BJ (cell line): ENCODE results near the gene EFHC1. TPM values are rescaled to one million over a fixed set of nuclear protein-coding genes. Genes with fewer than 3 reads are reported as not detected.
"Not testable (repeated sequence)": the region's sequence is repeated elsewhere in the genome, so short reads cannot be mapped to it uniquely, and the experiment has no call there.

Experiments used
- CTCF ChIA-PET: fragments of 350-600 bp; formaldehyde crosslinking; extraction: SDS; loops from one replicate; lab custom pipeline; 2021; ENCODE audit warnings: antibody characterized with exemption, inconsistent platforms; lab: Yijun Ruan, JAX
- POLR2A ChIA-PET: fragments of 300-600 bp; sonication (Branson Sonifier 250); formaldehyde crosslinking; extraction: SDS; loops from one replicate; lab custom pipeline; 2021; ENCODE audit warnings: antibody characterized with exemption; lab: Charles Lee
- DNase-seq: peaks from one replicate; pipeline ENCODE4 v3.0.0-alpha.2; 2011; ENCODE audit warnings: low read depth
- H3K27me3 ChIP-seq: 2 replicates; pipeline ENCODE4 v1.6.0; 2011; ENCODE audit warnings: low read length; ENCODE audit not compliant: control insufficient read depth, insufficient read depth
- H3K36me3 ChIP-seq: 2 replicates; pipeline ENCODE4 v1.5.1; 2011; ENCODE audit warnings: low read length; ENCODE audit not compliant: control insufficient read depth, insufficient read depth
- H3K4me3 ChIP-seq: 2 replicates; pipeline ENCODE4 v1.5.1; 2011; ENCODE audit warnings: low read depth, mild to moderate bottlenecking, control low read depth, low read length
- CTCF ChIP-seq: IDR thresholded peaks from 2 replicates; pipeline ENCODE4 v1.5.1; 2011; ENCODE audit warnings: low read depth, mild to moderate bottlenecking, control low read depth, inconsistent platforms, low read length, moderate library complexity; ENCODE audit not compliant: insufficient read depth
- polyA plus RNA-seq: library from polyadenylated mRNA; depleted of rRNA; stranded (reverse); fragments of >200 nt; gene quantifications from 2 replicates; pipeline ENCODE4 v1.2.3, GENCODE V29; 2011

EFHC1 gene
- polyA plus RNA-seq, 1 experiment = 16.6 TPM

- TF ChIP-seq CTCF = no peak
- H3K27me3 ChIP-seq = no peaks in the 10 kb centered on the region
- no peaks in the 10 kb centered on the region; the same call in 1 of the 2 replicates for H3K36me3 ChIP-seq
- no peak overlapping the region for H3K4me3 ChIP-seq
- no peak for DNase-seq
- POLR2A ChIA-PET = no interaction called here
- CTCF ChIA-PET = interaction anchor here (1.1 kb wide), 1 partner anchor 11 kb away, joined by 3 read pairs; no protein-coding TSS in a partner anchor
Observed at GRCh38 chr6:52457096-52457495, 37.0 kb downstream of the EFHC1 start.

- H3K27me3 ChIP-seq, H3K4me3 ChIP-seq, DNase-seq, H3K36me3 ChIP-seq: not testable (repeated sequence)
- POLR2A ChIA-PET = interaction anchor here (0.6 kb wide), 1 partner anchor 22 kb away, joined by 3 read pairs; no protein-coding TSS in a partner anchor
- CTCF ChIA-PET = interaction anchor here (0.6 to 1.3 kb wide), 2 partner anchors 10 to 596 kb away, joined by 3 to 6 read pairs; no protein-coding TSS in a partner anchor
Observed at GRCh38 chr6:52461194-52461593, 41.1 kb downstream of the EFHC1 start.

DNA sequence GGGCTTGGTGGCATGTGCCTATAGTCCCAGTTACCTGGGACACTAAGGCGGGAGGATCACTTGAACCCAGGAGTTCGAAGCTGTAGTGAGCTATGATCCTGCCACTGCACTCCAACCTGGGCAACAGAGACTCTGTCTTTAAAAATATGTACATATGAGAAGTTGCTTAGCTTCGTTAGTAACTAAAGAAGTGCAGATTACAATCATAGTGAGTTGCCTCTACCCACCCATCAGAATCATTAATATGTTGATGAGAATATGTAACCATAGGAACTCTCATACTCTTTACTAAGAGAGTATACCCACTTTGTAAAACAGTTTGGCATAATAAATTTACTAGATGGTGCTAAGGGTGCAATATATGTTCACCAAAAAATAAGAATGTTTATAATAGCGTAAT is 54.0 kb downstream of the EFHC1 start:
- DNase-seq = no peak
- TF ChIP-seq CTCF = no peak
- Histone ChIP-seq H3K36me3 (no peaks in the 10 kb centered on the region), H3K4me3 (no peak overlapping the region), H3K27me3 (no peaks in the 10 kb centered on the region)
- CTCF ChIA-PET = no interaction called here
- POLR2A ChIA-PET = no interaction called here

DNA sequence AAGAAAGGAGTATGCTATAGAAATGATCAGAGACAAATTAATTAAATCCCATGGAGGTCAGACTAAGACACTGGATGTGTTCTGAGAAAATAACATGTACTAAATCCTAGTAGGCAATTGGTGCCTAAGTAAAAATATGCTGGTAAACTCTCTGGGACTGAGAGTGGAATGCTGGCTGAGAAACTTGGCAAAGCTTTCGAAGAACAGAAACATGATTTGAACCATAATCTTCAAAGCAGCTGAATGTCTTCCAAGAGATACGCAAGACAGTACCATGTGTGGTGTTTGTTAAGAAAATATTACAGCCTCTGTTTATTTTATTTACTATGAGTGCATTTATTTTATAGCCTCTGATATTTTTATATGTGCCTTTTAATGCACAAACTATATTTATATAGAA is 55.2 kb downstream of the EFHC1 start:
- H3K27me3 ChIP-seq = no peaks in the 10 kb centered on the region
- DNase-seq = no peak
- H3K4me3 ChIP-seq = no peak overlapping the region
- ChIA-PET POLR2A (no interaction called here), CTCF (interaction anchor here (1.3 kb wide), 1 partner anchor 15 kb away, joined by 4 read pairs; no protein-coding TSS in a partner anchor)
- no peaks in the 10 kb centered on the region for H3K36me3 ChIP-seq
- no peak for TF ChIP-seq CTCF

DNA sequence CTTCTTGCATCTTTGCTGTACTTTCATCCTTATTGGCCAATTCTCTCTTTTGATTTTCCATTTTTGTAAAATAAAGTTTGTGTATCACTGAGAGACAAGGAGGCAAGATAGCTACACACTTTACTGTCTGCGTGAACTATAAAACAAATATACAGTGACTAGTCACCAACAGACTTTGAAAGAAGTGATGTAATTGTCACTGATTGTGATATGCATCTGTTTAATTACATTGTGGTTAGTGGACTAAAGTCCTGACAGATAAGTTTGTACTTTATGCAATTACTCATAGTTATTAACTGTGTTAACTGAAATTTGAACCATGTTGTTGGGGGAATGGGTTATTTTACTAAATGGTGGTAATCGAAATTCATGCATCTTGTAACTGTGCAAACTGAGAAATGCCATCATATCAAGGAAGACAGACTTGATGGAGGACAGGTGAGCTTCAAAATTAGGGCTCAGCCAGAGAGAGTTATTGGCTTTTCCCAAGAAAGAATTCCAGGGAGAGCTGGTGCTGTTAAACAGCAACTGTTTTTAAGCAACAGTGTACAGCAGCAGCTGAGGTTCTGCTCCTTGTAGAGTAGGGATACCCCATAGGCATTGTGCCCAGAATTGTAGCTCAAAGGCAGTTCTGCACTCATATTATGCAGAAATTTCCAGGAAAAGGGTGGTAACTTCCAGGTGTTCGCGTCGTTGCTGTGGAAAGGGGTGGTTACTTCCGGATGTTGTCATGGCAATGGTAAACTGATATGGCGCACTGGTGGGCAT is 62.9 kb downstream of the EFHC1 start:
- Histone ChIP-seq H3K4me3 (no peak overlapping the region), H3K27me3 (no peaks in the 10 kb centered on the region), H3K36me3 (no peaks in the 10 kb centered on the region)
- CTCF ChIA-PET = no interaction called here
- POLR2A ChIA-PET = no interaction called here
- no peak for TF ChIP-seq CTCF
- DNase-seq = no peak

GRCh38 chr6:52483671-52484003 is 63.5 kb downstream of the EFHC1 start:
- no peaks in the 10 kb centered on the region for H3K36me3 ChIP-seq
- ChIA-PET CTCF (no interaction called here), POLR2A (no interaction called here)
- no peak for TF ChIP-seq CTCF
- no peak overlapping the region for H3K4me3 ChIP-seq
- no peaks in the 10 kb centered on the region for H3K27me3 ChIP-seq
- DNase-seq = no peak
